GM18873 (cell line): ENCODE measurements around the gene ACE.

Experiments
- ATAC-seq: cut with Tn5 transposase; IDR thresholded peaks from one replicate; pipeline ENCODE4 v1.9.1; 2021; ENCODE audit warnings: mild to moderate bottlenecking, moderate library complexity, moderate number of reproducible peaks; ENCODE audit not compliant: unreplicated experiment, low FRiP score

Gene ACE

GRCh38 chr17:63476854-63477479 lies at the start of gene ACE:
Gene ACE, plus strand, starts transcription at chr17:63477061. Its CDS starts 34 bp downstream, at chr17:63477095.
- no peak for ATAC-seq

DNA sequence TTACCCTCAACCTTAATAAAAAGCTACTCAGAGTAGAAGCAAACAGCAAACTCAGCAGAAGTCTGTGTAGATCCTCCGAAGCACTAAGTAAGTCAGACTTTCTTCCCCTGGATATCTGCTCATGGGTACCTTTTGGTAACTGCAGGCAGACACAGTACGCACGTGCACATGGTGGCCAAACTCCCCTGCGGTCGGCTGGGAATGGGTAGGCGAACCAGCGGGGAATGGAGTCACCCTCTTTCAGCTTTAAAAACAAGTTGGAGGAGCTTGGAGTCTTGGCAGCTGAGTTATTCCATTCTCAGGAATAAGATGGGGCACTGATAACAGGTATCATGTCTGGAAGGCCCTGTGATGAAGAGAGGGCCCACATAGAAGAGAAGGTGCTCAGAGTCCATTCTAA lies 47.1 kb upstream of the ACE start:
- ATAC-seq = no peak

DNA sequence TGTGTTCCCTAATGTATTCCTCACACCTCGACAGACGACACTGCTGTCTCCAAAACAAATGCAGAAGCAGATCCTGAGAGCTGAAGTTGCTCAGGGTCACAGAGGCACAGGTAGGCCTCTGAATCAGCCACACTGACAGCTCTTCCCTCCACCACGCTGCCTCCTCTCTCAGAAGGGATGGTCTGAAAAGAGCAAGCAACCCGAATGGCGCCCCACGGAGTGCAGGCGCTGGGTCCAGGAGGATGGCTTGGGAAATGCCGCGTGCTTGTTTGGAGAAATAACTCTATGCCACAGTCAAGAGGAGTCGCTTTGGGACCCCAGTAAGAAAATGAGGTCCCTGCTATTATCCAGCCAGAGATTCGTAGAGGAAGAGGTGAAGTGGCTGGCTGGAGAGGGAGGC lies 46.6 kb upstream of the ACE start:
- no peak for ATAC-seq

DNA sequence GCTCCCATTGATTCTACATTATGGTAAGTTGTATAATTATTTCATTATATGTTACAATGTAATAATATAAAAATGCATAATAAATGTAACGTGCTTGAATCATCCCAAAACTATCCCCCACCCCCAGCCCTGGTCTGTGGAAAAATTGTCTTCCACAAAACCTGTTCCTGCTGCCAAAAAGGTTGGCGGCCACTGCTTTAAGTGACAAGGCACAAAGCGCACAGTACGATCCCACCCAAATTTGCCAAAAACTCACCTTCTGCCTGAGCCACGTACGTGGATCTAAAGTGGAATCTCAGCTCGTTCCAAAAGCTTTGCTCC lies 45.3 kb upstream of the ACE start:
- no peak for ATAC-seq

DNA sequence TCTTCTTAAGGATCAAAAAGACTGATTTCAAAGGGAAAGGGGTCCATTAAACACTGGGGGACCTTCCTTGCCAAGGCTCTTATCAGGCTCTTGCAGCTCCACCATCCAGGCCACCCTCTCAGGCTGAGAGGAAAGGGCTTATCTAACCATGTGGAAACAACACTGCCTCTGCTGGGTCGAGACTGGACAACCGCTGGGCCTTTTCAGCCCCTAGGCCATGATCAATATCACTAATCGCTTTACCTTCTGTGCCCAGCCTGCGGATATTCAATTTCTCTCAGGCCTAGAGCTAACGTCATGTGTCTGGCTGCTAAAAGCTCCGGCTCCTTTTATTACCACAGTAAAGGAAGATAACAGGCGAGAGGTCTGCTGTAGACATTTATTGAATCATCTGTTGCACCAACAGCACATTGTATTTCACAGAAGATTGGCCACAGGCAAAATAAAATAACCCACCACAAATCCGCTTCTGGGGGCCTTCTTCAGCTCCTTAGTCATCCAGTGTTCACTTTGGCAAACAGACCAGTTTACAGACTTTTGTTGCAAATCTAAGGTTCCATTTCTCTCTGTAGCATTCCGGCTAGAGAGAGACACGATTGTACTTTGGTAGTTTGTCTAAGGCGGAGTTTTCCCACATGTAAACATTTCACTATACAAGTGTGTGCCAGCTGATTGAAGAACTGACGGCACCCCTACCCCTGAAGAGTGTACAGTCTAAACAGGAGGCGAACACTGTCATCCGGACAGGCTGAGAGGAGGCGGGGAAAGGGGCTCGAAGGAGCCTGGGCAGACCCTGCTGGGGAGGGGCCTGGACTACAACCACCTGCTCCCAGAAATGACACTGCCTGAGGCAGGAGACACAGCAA lies 44.7 kb upstream of the ACE start:
- no peak for ATAC-seq

DNA sequence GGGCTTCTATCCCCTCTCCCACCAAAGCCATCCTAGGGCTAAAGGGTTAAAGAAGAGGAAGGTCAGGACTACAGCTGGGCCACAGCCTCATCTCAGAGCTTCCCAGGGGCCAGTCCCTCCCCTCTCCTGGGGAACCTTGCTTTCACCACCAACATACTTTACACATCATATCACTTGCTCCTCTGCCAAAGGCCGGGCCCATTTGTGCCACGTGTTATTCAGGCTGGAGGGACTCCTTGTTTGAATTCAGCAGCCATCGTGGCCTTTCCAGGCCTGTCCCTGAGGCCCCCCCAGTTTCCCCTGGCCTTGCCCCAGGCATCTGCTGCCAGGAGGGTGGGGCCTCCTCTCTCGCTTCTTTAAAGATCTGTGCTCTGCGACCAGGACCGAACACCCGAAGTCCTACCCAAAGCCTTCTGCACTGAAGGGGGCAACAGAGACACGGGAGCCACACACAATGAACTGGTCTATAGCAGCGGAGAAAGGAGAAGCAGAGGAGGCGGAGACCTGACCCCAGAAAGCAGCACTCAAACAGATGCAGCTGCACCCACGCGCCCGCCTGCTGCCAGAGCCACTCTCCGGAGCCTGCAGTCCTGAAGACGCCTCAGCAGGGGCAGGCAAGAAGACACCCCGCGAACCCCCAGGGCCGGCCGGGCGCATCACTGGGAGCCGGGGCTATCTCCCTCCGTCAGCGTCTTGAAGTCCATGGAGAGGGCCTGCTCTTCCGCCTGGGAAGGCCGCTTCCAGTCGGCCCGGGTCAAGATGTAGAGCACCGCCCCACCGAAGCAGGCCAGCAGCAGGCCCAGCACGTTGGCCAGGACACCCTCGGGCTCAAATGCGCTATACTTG lies 42.9 kb upstream of the ACE start:
- no peak for ATAC-seq

- ATAC-seq = no peak
Observed at GRCh38 chr17:63434951-63435571, 41.8 kb upstream of the ACE start.

- no peak for ATAC-seq
Observed at GRCh38 chr17:63435681-63436522, 41.0 kb upstream of the ACE start.

DNA sequence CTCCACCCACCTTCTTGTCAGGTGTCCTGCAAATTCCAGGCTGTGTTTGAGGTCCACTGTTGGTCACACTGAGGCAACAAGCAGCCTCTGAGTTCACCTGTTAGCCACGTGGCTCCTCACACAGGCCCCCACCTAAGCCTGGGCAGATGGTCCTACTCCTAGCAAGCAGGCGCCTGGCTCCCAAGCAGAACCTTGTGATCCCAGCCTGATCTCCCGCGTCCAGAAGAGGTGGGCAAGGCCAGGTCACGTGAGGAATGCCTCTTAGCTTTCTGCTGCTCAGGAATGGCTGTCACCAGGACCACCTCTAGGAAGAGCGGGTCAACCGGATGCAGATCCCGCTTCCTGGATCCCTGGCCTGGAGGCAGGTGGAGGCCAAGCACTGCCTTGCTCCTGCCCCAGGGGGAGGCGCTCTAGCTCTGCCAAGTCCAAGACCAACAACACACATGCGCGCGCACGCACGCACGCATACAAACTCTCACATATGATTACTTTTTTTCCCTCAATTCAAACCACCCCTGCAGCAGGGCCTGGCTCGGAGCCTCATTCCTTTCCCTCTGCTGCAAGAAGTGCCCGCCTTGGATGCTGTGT lies 40.2 kb upstream of the ACE start:
- ATAC-seq = no peak

- no peak for ATAC-seq
Observed at GRCh38 chr17:63437287-63438091, 39.4 kb upstream of the ACE start.

- ATAC-seq = no peak
Observed at GRCh38 chr17:63438092-63439051, 38.5 kb upstream of the ACE start.

DNA sequence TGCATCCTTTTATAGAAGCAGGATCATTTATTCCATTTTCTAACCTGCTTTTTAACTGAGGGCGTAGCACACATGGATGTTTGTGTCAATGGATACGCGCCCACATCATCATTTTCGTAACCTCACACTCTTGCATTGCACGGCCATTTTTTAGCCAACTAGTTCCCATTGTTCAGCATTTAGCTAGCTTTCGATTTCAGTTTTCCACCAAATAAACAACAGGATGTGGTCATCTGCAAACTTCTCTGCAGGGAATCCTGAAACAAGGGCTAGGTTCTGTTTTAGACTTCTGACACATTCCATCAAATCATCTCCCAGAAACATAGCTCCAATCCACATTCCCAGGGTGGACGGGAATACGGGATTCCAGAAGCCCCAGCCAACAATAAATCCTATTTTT lies 37.2 kb upstream of the ACE start:
- no peak for ATAC-seq

DNA sequence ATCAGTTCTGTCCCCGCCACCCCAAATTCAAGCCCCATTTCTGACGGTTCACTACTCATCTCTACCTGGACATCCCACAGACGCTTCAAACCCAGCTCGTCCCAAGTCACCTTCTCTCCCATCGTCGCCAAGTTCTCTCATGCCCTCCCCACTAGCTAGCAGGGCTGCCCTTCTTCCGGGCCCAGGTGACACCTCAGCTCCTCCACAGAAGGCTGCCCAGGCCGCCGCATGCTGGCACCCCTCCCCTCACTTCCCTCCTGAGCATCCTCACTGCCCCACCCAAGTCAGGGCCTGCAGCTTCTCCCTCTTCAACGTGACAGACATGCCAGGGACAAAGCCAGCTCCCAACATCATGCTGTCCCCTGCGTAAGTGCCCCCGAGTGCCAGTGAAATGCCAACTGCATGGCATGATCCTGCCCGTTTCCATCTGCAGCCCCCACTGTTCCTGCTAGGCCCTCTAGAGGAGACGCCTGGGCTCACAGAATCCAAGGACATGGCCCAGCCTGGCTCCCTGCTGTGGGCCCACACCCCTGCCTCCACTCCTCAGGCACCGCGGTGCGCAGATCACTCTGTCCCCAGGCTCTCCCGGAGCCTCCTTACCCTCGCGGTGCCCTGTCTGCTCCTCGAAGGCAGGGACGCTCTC lies 36.6 kb upstream of the ACE start:
- ATAC-seq = no peak

GRCh38 chr17:63440770-63441335 lies 36.0 kb upstream of the ACE start:
- ATAC-seq = no peak

GRCh38 chr17:63441654-63442053 lies 35.2 kb upstream of the ACE start:
- ATAC-seq = no peak

- no peak for ATAC-seq
Observed at GRCh38 chr17:63442074-63442473, 34.8 kb upstream of the ACE start.

GRCh38 chr17:63442549-63443035 lies 34.3 kb upstream of the ACE start:
- no peak for ATAC-seq
